ENCODE measurements around the gene PHTF1. TPM values are rescaled to one million over a fixed set of nuclear protein-coding genes. Genes with fewer than 3 reads are reported as not detected.

PHTF1 gene
- 10 to 100 TPM in 3 of 4 donors, 1 to 10 TPM in 1; 10.0 to 14.8 (median 11.1) TPM for total RNA-seq

GRCh38 chr1:113759333-113760101 is at the start of gene PHTF1:
Gene PHTF1, minus strand, starts transcription at chr1:113759486. Its CDS starts 783 bp downstream, at chr1:113758703.
- peak; percentile 94 for ATAC-seq
- no peaks in the 10 kb centered on the region for H3K27me3 ChIP-seq
- H3K9me3 ChIP-seq: no peaks in the 10 kb centered on the region
- TF ChIP-seq CTCF (IDR thresholded peaks at IDR 0.05) (no peak), EP300 (IDR thresholded peaks at IDR 0.05) (no peak), POLR2AphosphoS5 (IDR thresholded peaks at IDR 0.05) (peak; percentile 62), POLR2A (IDR thresholded peaks at IDR 0.05) (peak; percentile 48 to 66)
- H3K4me3 ChIP-seq: peak within 1 kb of the TSS; percentile 96 to 99
- H3K27ac ChIP-seq: peak within 1 kb of the TSS; percentile 92 to 96 (median 94)
- WGBS, 2 donors (ENCODE audit: low coverage in 1 of 2): 0 to 1% methylated on average over 5 of the region's 47 CpGs
- peaks cover 0 to 5% of the 10 kb centered on the region in 2 donors for H3K36me3 ChIP-seq
- peaks cover 0 to 26% (median 0%) of the 10 kb centered on the region in 3 donors for H3K4me1 ChIP-seq

GRCh38 chr1:113808450-113809195 is 49.3 kb upstream of the PHTF1 start:
- TF ChIP-seq CTCF (IDR thresholded peaks at IDR 0.05) (no peak), POLR2AphosphoS5 (IDR thresholded peaks at IDR 0.05) (no peak), POLR2A (IDR thresholded peaks at IDR 0.05) (no peak), EP300 (IDR thresholded peaks at IDR 0.05) (no peak)
- Histone ChIP-seq H3K4me1 (peaks cover 4 to 66% (median 5%) of the 10 kb centered on the region in 3 donors), H3K27me3 (no peaks in the 10 kb centered on the region), H3K9me3 (no peaks in the 10 kb centered on the region), H3K36me3 (no peaks in the 10 kb centered on the region), H3K4me3 (no peak overlapping the region), H3K27ac (no peak overlapping the region)
- 76% methylated on average over 4 of the region's 4 CpGs for WGBS, 2 donors (ENCODE audit: low coverage in 1 of 2)
- ATAC-seq: no peak

- H3K27ac ChIP-seq: no peak overlapping the region
- no peaks in the 10 kb centered on the region for H3K27me3 ChIP-seq
- no peaks in the 10 kb centered on the region for H3K9me3 ChIP-seq
- no peak for TF ChIP-seq EP300 (IDR thresholded peaks at IDR 0.05)
- no peak for TF ChIP-seq POLR2A (IDR thresholded peaks at IDR 0.05)
- TF ChIP-seq POLR2AphosphoS5 (IDR thresholded peaks at IDR 0.05): no peak
- TF ChIP-seq CTCF (IDR thresholded peaks at IDR 0.05): no peak
- H3K4me3 ChIP-seq: no peak overlapping the region
- 89 to 96% methylated on average over 4 of the region's 4 CpGs for WGBS, 2 donors (ENCODE audit: low coverage in 1 of 2)
- H3K36me3 ChIP-seq: no peaks in the 10 kb centered on the region
- peaks cover 4 to 87% (median 9%) of the 10 kb centered on the region in 3 donors for H3K4me1 ChIP-seq
- no peak for ATAC-seq
These were observed 46.4 kb upstream of the PHTF1 start for GRCh38 chr1:113805639-113806038.

GRCh38 chr1:113805256-113805531 is 45.9 kb upstream of the PHTF1 start:
- no peak for ATAC-seq
- H3K36me3 ChIP-seq: no peaks in the 10 kb centered on the region
- H3K4me3 ChIP-seq: no peak overlapping the region
- peaks cover 4 to 87% (median 9%) of the 10 kb centered on the region in 3 donors for H3K4me1 ChIP-seq
- TF ChIP-seq POLR2AphosphoS5 (IDR thresholded peaks at IDR 0.05) (no peak), POLR2A (IDR thresholded peaks at IDR 0.05) (no peak), CTCF (IDR thresholded peaks at IDR 0.05) (no peak), EP300 (IDR thresholded peaks at IDR 0.05) (no peak)
- WGBS, 2 donors (ENCODE audit: low coverage in 1 of 2): 100% methylated on average over 5 to 6 of the region's 6 CpGs
- H3K27ac ChIP-seq: no peak overlapping the region
- no peaks in the 10 kb centered on the region for H3K27me3 ChIP-seq
- no peaks in the 10 kb centered on the region for H3K9me3 ChIP-seq

All from gastroesophageal sphincter (tissue), 4 donors.